Endodermal cell (in vitro differentiated cells): ENCODE results near the gene DCST2. TPM values are rescaled to one million over a fixed set of nuclear protein-coding genes. Genes with fewer than 3 reads are reported as not detected.
A peak's percentile ranks its signal among the peaks of the same experiment; 100 is the strongest.

Source experiments
- DNase-seq: peaks from one replicate; pipeline ENCODE4 v3.0.0-alpha.2; 2017
- H3K27ac ChIP-seq: 2 replicates; pipeline ENCODE4 v1.5.1; 2013; ENCODE audit warnings: mild to moderate bottlenecking, low read depth, low read length, moderate library complexity
- H3K27me3 ChIP-seq: 2 replicates; pipeline ENCODE4 v1.6.1; 2013; ENCODE audit warnings: mild to moderate bottlenecking, low read length, moderate library complexity; ENCODE audit not compliant: insufficient read depth, control insufficient read depth, poor library complexity, severe bottlenecking
- H3K36me3 ChIP-seq: 2 replicates; pipeline ENCODE4 v1.7.0; 2013; ENCODE audit warnings: mild to moderate bottlenecking, low read length, moderate library complexity; ENCODE audit not compliant: control insufficient read depth, insufficient read depth
- H3K4me1 ChIP-seq: one replicate; pipeline ENCODE4 v1.7.0; 2013; ENCODE audit warnings: low read length; ENCODE audit not compliant: control insufficient read depth, insufficient read depth
- H3K4me3 ChIP-seq: 2 replicates; pipeline ENCODE4 v1.5.1; 2013; ENCODE audit warnings: mild to moderate bottlenecking, low read length, moderate library complexity
- H3K9ac ChIP-seq: 2 replicates; pipeline ENCODE4 v1.6.1; 2013; ENCODE audit warnings: mild to moderate bottlenecking, low read length, moderate library complexity; ENCODE audit not compliant: poor library complexity, severe bottlenecking; ENCODE audit errors: extremely low read depth
- H3K9me3 ChIP-seq: 2 replicates; pipeline ENCODE4 v1.6.1; 2013; ENCODE audit warnings: mild to moderate bottlenecking, low read length, moderate library complexity; ENCODE audit not compliant: control insufficient read depth
- H3K27ac Mint-ChIP-seq: 2 replicates; pipeline ENCODE4 v1.8.0; 2020; ENCODE audit warnings: mixed read lengths
- H3K27me3 Mint-ChIP-seq: 2 replicates; pipeline ENCODE4 v1.8.0; 2021; ENCODE audit warnings: mild to moderate bottlenecking, mixed read lengths; ENCODE audit not compliant: insufficient read depth
- H3K36me3 Mint-ChIP-seq: 2 replicates; pipeline ENCODE4 v1.8.0; 2020; ENCODE audit warnings: low read depth, mixed read lengths
- H3K4me1 Mint-ChIP-seq: 2 replicates; pipeline ENCODE4 v1.8.0; 2020; ENCODE audit warnings: mixed read lengths
- H3K4me3 Mint-ChIP-seq: 2 replicates; pipeline ENCODE4 v1.8.0; 2020; ENCODE audit warnings: mild to moderate bottlenecking, moderate library complexity, mixed read lengths
- H3K9me3 Mint-ChIP-seq: 2 replicates; pipeline ENCODE4 v1.8.0; 2020; ENCODE audit warnings: mild to moderate bottlenecking, mixed read lengths
- WGBS, 2 experiments: methylation state at CpG; one replicate each; pipeline versions ENCODE4 v1.1.5 to v1.1.7; 2013; ENCODE audit warnings: missing lambda C conversion rate in 2 of 2, mixed read lengths in 1 of 2; ENCODE audit not compliant: insufficient coverage in 1 of 2, insufficient read length in 1 of 2; 5-methylcytosine and 5-hydroxymethylcytosine counted together
- total RNA-seq, 2 donors: library from RNA; stranded (reverse); fragmentation: NEBNext Ultra II Directional in 1 of 2; extraction: Animal tissue kit (Norgen Biotek cat#: 25700) in 1 of 2; gene quantifications; 2 replicates in 1 of 2; 3 replicates in 1 of 2; pipeline ENCODE4 v1.2.1, GENCODE V29; 2021
- TF ChIP-seq, protein P1 (sequence below): fragments of 200-600 bp; sonication (generic); conservative IDR thresholded peaks from 2 replicates; pipeline ENCODE4 v1.5.0; 2021; ENCODE audit warnings: antibody characterized with exemption, mild to moderate bottlenecking

The DCST2 gene
- total RNA-seq, 2 donors from 2014 or later: 0.44 to 2.0 TPM

DNA sequence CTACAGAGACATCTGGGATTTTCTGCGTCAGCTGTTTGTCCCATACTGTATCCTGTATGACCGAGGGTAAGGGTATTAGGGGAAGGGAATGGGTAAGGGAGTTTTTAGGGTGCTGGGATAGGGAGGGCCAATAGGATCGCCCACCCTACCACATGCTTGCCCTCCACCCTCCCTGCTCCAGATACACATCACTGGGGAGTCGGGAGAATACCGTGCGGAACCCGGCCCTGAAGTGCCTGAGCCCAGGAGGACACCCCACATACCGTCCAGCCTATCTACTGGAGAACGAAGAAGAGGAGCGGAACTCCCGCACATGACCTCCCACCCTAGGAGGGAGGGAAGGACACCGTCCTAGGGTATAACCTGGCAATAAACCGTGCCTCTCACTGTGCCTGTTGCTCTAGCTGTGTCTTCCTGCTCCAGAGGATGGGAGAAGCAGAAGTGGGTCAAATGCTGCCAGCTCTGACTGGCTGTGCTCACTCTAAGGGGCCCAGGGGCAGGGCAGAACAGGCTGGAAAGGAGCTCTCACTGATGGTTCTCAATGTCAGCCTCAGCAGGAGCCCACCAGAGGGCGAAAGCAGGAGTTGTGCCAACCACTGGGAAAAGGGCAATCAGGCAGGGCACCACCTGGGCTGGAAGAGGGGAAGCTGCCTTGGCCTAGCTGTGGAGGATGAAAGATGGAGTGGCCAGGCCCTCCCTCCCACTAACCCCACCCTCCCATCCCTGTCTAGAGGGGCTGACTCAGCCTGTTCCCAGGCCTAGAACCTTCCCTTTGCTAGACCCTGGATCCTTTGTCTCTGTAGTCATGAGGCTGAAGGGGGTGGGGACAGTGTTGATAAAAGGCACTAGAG, 40.6 kb downstream of the DCST2 start:
- no peak overlapping the region for H3K4me3 ChIP-seq
- no peaks in the 10 kb centered on the region for H3K4me1 ChIP-seq
- DNase-seq: peak; percentile 73
- WGBS, 2 experiments: 94 to 97% methylated on average over 6 to 14 of the region's 14 CpGs
- H3K36me3 ChIP-seq: peaks cover 25% of the 10 kb centered on the region
- H3K27me3 ChIP-seq: no peaks in the 10 kb centered on the region
- H3K36me3 Mint-ChIP-seq: peaks cover 23% of the 10 kb centered on the region
- H3K27ac ChIP-seq: peak overlapping the region; percentile 18
- H3K9me3 Mint-ChIP-seq: no peaks in the 10 kb centered on the region
- TF ChIP-seq, protein P1, sequence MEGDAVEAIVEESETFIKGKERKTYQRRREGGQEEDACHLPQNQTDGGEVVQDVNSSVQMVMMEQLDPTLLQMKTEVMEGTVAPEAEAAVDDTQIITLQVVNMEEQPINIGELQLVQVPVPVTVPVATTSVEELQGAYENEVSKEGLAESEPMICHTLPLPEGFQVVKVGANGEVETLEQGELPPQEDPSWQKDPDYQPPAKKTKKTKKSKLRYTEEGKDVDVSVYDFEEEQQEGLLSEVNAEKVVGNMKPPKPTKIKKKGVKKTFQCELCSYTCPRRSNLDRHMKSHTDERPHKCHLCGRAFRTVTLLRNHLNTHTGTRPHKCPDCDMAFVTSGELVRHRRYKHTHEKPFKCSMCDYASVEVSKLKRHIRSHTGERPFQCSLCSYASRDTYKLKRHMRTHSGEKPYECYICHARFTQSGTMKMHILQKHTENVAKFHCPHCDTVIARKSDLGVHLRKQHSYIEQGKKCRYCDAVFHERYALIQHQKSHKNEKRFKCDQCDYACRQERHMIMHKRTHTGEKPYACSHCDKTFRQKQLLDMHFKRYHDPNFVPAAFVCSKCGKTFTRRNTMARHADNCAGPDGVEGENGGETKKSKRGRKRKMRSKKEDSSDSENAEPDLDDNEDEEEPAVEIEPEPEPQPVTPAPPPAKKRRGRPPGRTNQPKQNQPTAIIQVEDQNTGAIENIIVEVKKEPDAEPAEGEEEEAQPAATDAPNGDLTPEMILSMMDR: peak; percentile 59
- H3K4me3 Mint-ChIP-seq: no peak overlapping the region
- peaks cover 3% of the 10 kb centered on the region for H3K27me3 Mint-ChIP-seq
- peaks cover 4% of the 10 kb centered on the region for H3K4me1 Mint-ChIP-seq
- no peak overlapping the region for H3K9ac ChIP-seq
- no peaks in the 10 kb centered on the region for H3K9me3 ChIP-seq
- no peak overlapping the region for H3K27ac Mint-ChIP-seq

- Histone ChIP-seq H3K36me3 (peaks cover 42% of the 10 kb centered on the region), H3K9ac (no peak overlapping the region), H3K4me3 (no peak overlapping the region), H3K4me1 (no peaks in the 10 kb centered on the region), H3K27ac (no peak overlapping the region), H3K9me3 (no peaks in the 10 kb centered on the region), H3K27me3 (no peaks in the 10 kb centered on the region)
- Mint-ChIP-seq H3K27me3 (no peaks in the 10 kb centered on the region), H3K9me3 (no peaks in the 10 kb centered on the region), H3K4me3 (no peak overlapping the region), H3K36me3 (peaks cover 35% of the 10 kb centered on the region), H3K27ac (no peak overlapping the region), H3K4me1 (peaks cover 4% of the 10 kb centered on the region)
- TF ChIP-seq, protein P1: no peak
- DNase-seq: no peak
- 93 to 97% methylated on average over 2 to 8 of the region's 8 CpGs for WGBS, 2 experiments
Measured at GRCh38 chr1:154990276-154990675, 43.3 kb downstream of the DCST2 start.

- no peaks in the 10 kb centered on the region for H3K4me1 ChIP-seq
- H3K27me3 ChIP-seq: no peaks in the 10 kb centered on the region
- TF ChIP-seq, protein P1: no peak
- peaks cover 37% of the 10 kb centered on the region for H3K36me3 Mint-ChIP-seq
- H3K9ac ChIP-seq: no peak overlapping the region
- no peak for DNase-seq
- WGBS, 2 experiments: 94% methylated on average over 3 of the region's 3 CpGs; no CpG with 5 or more reads in 1 of the 2 experiments
- H3K27ac ChIP-seq: no peak overlapping the region
- H3K4me3 ChIP-seq: no peak overlapping the region
- H3K9me3 ChIP-seq: no peaks in the 10 kb centered on the region
- H3K9me3 Mint-ChIP-seq: no peaks in the 10 kb centered on the region
- H3K27ac Mint-ChIP-seq: peak overlapping the region; percentile 35
- H3K36me3 ChIP-seq: peaks cover 42% of the 10 kb centered on the region
- no peak overlapping the region for H3K4me3 Mint-ChIP-seq
- H3K4me1 Mint-ChIP-seq: no peaks in the 10 kb centered on the region
- H3K27me3 Mint-ChIP-seq: no peaks in the 10 kb centered on the region
Measured at GRCh38 chr1:154989195-154989860, 44.3 kb downstream of the DCST2 start.
